Stomach (tissue), 4 donors: ENCODE measurements around the gene NIFK.

ENCODE experiments used
- POLR2AphosphoS5 ChIP-seq, 3 donors: sonication (generic); formaldehyde crosslinking; IDR thresholded peaks; one replicate each; pipeline ENCODE4 v1.6.1; 2016; ENCODE audit warnings: antibody characterized with exemption in 3 of 3
- TF ChIP-seq, protein P1 (sequence below), 7 experiments: fragments of 450-650 bp in 4 of 7; fragments of 200-600 bp in 3 of 7; sonication (generic) in 3 of 7; IDR thresholded peaks; one replicate each; pipeline ENCODE4 v1.5.1; 2016 to 2019; ENCODE audit warnings: antibody characterized with exemption in 7 of 7, control low read depth in 2 of 7, mild to moderate bottlenecking in 1 of 7

DNA sequence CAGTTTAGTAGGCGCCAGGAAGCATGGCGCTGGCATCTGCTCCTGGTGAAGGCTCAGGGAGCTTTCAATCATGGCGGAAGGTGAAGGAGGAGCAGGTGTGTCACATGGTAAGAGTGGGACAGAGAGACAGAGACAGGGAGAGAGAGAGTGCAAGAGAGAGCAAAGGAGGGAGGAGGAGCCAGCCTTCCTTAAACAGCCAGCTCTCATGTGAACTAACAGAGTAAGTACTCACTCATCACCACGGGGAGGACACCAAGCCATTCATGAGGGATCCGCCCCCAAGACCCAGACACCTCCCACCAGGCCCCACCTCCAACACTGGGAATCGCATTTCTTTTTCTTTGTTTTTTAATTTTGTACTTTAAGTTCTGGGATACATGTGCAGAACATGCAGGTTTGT lies 46.6 kb downstream of the NIFK start:
- no peak for TF ChIP-seq POLR2AphosphoS5 (IDR thresholded peaks at IDR 0.05)
- TF ChIP-seq, protein P1, sequence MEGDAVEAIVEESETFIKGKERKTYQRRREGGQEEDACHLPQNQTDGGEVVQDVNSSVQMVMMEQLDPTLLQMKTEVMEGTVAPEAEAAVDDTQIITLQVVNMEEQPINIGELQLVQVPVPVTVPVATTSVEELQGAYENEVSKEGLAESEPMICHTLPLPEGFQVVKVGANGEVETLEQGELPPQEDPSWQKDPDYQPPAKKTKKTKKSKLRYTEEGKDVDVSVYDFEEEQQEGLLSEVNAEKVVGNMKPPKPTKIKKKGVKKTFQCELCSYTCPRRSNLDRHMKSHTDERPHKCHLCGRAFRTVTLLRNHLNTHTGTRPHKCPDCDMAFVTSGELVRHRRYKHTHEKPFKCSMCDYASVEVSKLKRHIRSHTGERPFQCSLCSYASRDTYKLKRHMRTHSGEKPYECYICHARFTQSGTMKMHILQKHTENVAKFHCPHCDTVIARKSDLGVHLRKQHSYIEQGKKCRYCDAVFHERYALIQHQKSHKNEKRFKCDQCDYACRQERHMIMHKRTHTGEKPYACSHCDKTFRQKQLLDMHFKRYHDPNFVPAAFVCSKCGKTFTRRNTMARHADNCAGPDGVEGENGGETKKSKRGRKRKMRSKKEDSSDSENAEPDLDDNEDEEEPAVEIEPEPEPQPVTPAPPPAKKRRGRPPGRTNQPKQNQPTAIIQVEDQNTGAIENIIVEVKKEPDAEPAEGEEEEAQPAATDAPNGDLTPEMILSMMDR (IDR thresholded peaks at IDR 0.05) = no peak
